ENCODE data around the gene SHLD1.

The SHLD1 gene

GRCh38 chr20:5715071-5715841 is 34.9 kb upstream of the SHLD1 start:
- Histone ChIP-seq H3K27ac (ENCODE audit: low read length) (no peak overlapping the region), H3K36me3 (replicated peaks; ENCODE audit: insufficient read depth, low read length) (no peaks in the 10 kb centered on the region), H3K9ac (ENCODE audit: low read length) (no peak overlapping the region), H3F3A (ENCODE audit: insufficient read depth, low read length) (no peaks in the 10 kb centered on the region), H3K4me2 (ENCODE audit: low read depth, low read length) (no peak overlapping the region), H2AFZ (ENCODE audit: low read length) (no peak overlapping the region), H3K27me3 (replicated peaks; ENCODE audit: insufficient read depth, low read length) (no peaks in the 10 kb centered on the region), H3K9me2 (replicated peaks; ENCODE audit: insufficient read depth, low read length) (no peaks in the 10 kb centered on the region), H4K20me1 (ENCODE audit: insufficient read depth, low read length) (no peaks in the 10 kb centered on the region), H3K79me2 (ENCODE audit: low read length) (no peaks in the 10 kb centered on the region), H3K4me1 (ENCODE audit: low read length) (no peaks in the 10 kb centered on the region), H3K9me3 (replicated peaks; ENCODE audit: insufficient read depth, low read length) (no peaks in the 10 kb centered on the region), H3K4me3 (ENCODE audit: low read length) (no peak overlapping the region)
- no peak for DNase-seq
- TF ChIP-seq EZH2phosphoT487 (IDR thresholded peaks at IDR 0.05; ENCODE audit: low read length) = no peak
- no peak for TF ChIP-seq EZH2 (optimal IDR thresholded peaks at IDR 0.05; ENCODE audit: low read depth, low read length)
- no peak for TF ChIP-seq CTCF (IDR thresholded peaks at IDR 0.05; ENCODE audit: low read length)

- Histone ChIP-seq H3K27ac (ENCODE audit: low read length) (no peak overlapping the region), H3K4me3 (ENCODE audit: low read length) (no peak overlapping the region), H3K79me2 (ENCODE audit: low read length) (no peaks in the 10 kb centered on the region), H3K9me3 (replicated peaks; ENCODE audit: insufficient read depth, low read length) (no peaks in the 10 kb centered on the region), H3K4me1 (ENCODE audit: low read length) (no peaks in the 10 kb centered on the region), H2AFZ (ENCODE audit: low read length) (no peak overlapping the region), H3K4me2 (ENCODE audit: low read depth, low read length) (no peak overlapping the region), H3K9ac (ENCODE audit: low read length) (no peak overlapping the region), H3K36me3 (replicated peaks; ENCODE audit: insufficient read depth, low read length) (no peaks in the 10 kb centered on the region), H3F3A (ENCODE audit: insufficient read depth, low read length) (no peaks in the 10 kb centered on the region), H3K9me2 (replicated peaks; ENCODE audit: insufficient read depth, low read length) (no peaks in the 10 kb centered on the region), H4K20me1 (ENCODE audit: insufficient read depth, low read length) (no peaks in the 10 kb centered on the region), H3K27me3 (replicated peaks; ENCODE audit: insufficient read depth, low read length) (no peaks in the 10 kb centered on the region)
- DNase-seq = no peak
- TF ChIP-seq CTCF (IDR thresholded peaks at IDR 0.05; ENCODE audit: low read length) = no peak
- TF ChIP-seq EZH2phosphoT487 (IDR thresholded peaks at IDR 0.05; ENCODE audit: low read length) = no peak
- no peak for TF ChIP-seq EZH2 (optimal IDR thresholded peaks at IDR 0.05; ENCODE audit: low read depth, low read length)
Observed at GRCh38 chr20:5716953-5717352, 33.2 kb upstream of the SHLD1 start.

GRCh38 chr20:5718896-5719595 is 31.2 kb upstream of the SHLD1 start:
- no peaks in the 10 kb centered on the region for H3K9me2 ChIP-seq (replicated peaks; ENCODE audit: insufficient read depth, low read length)
- H3K9ac ChIP-seq (ENCODE audit: low read length) = no peak overlapping the region
- H3K4me3 ChIP-seq (ENCODE audit: low read length) = no peak overlapping the region
- H2AFZ ChIP-seq (ENCODE audit: low read length) = no peak overlapping the region
- no peaks in the 10 kb centered on the region for H3K36me3 ChIP-seq (replicated peaks; ENCODE audit: insufficient read depth, low read length)
- H3K27me3 ChIP-seq (replicated peaks; ENCODE audit: insufficient read depth, low read length) = no peaks in the 10 kb centered on the region
- DNase-seq = no peak
- H3K4me2 ChIP-seq (ENCODE audit: low read depth, low read length) = no peak overlapping the region
- H4K20me1 ChIP-seq (ENCODE audit: insufficient read depth, low read length) = no peaks in the 10 kb centered on the region
- no peaks in the 10 kb centered on the region for H3K4me1 ChIP-seq (ENCODE audit: low read length)
- TF ChIP-seq EZH2 (optimal IDR thresholded peaks at IDR 0.05; ENCODE audit: low read depth, low read length) = no peak
- TF ChIP-seq CTCF (IDR thresholded peaks at IDR 0.05; ENCODE audit: low read length) = no peak
- no peak for TF ChIP-seq EZH2phosphoT487 (IDR thresholded peaks at IDR 0.05; ENCODE audit: low read length)
- no peaks in the 10 kb centered on the region for H3K79me2 ChIP-seq (ENCODE audit: low read length)
- H3K9me3 ChIP-seq (replicated peaks; ENCODE audit: insufficient read depth, low read length) = no peaks in the 10 kb centered on the region
- no peaks in the 10 kb centered on the region for H3F3A ChIP-seq (ENCODE audit: insufficient read depth, low read length)
- H3K27ac ChIP-seq (ENCODE audit: low read length) = no peak overlapping the region

Measured in MM.1S (cell line).